Fibroblast of skin of left quadriceps (primary cell): ENCODE results near the gene SCIN.
"Not testable (repeated sequence)": the region's sequence is repeated elsewhere in the genome, so short reads cannot be mapped to it uniquely, and the experiment has no call there.

ENCODE experiments used
- DNase-seq, 2 experiments: peaks; one replicate each; pipeline ENCODE4 v3.0.0-alpha.2; 2013; ENCODE audit warnings: low read depth in 2 of 2

Gene SCIN

DNA sequence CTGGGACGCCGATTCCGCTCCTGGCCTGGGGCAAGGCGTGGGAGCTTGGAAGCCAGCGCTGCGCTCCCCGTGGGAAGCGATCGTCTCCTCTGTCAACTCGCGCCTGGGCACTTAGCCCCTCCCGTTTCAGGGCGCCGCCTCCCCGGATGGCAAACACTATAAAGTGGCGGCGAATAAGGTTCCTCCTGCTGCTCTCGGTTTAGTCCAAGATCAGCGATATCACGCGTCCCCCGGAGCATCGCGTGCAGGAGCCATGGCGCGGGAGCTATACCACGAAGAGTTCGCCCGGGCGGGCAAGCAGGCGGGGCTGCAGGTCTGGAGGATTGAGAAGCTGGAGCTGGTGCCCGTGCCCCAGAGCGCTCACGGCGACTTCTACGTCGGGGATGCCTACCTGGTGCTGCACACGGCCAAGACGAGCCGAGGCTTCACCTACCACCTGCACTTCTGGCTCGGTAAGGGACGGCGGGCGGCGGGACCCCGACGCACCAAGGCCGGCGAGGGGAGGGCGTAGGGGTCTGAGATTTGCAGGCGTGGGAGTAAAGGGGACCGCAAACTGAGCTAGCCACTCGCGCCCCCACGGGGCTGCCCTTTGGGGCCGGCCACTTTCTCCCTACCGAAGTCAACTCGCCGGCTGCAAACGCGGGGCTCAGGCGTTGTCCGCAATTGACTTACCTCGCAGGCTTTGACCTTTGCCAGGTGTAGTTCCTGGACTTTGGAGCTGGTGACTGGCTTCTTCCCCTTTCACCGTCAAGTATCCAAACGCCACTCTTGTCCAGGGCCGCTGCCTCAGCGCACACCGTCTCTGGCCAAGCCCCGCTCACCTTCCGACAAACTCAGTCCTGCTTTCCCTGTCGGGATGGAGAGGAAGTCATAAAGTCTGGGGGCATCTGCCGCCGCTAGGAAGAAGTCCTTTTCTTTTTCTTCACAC, at the start of gene SCIN:
TSS of gene SCIN (plus strand) at position 187 of the 928 bp plus-strand sequence. CDS start at position 254, 67 bp downstream.
- DNase-seq, result no peak

DNA sequence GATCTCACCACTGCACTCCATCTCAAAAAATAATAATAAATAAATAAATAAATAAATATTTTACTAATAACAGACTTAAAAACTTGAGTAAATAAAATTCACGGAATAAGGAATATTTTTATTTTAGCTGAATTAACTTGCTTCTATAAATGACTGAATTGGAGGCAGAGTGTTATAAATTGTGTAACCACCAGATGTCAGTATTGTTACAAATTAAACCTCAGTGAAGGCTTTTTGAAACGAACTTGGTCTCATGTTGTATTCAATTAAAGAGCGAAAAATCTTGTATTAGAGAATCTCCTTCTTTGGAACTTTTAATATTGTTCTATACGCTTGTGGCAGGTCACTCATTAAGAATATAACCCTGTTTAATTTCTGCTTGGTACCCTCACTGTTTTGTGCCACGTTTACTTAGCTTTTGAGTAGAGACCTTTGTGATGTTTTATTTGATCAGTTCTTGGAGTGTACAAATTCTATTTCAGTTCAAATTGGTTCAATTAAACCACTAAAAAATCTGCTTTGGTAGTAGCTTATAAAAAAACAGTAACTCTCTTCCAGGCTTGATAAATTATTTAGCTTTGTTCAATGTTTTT, 45.6 kb upstream of the SCIN start:
- peak; percentile 29 to 36 for DNase-seq

DNA sequence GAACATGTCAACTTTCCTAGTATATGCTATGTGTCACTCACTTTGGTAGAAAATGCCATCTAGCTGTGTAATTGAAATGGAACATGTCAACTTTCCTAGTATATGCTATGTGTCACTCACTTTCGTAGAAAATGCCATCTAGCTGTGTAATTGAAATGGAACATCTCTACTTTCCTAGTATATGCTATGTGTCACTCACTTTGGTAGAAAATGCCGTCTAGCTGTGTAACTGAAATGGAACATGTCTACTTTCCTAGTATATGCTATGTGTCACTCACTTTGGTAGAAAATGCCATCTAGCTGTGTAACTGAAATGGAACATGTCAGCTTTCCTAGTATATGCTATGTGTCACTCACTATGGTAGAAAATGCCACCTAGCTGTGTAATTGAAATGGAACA, 43.8 kb upstream of the SCIN start:
- not testable (repeated sequence) for DNase-seq

DNA sequence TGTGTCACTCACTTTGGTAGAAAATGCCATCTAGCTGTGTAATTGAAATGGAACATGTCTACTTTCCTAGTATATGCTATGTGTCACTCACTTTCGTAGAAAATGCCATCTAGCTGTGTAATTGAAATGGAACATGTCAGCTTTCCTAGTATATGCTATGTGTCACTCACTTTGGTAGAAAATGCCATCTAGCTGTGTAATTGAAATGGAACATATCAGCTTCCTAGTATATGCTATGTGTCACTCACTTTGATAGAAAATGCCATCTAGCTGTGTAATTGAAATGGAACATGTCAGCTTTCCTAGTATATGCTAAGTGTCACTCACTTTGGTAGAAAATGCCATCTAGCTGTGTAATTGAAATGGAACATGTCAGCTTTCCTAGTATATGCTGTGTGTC, 42.9 kb upstream of the SCIN start:
- DNase-seq, result not testable (repeated sequence)

DNA sequence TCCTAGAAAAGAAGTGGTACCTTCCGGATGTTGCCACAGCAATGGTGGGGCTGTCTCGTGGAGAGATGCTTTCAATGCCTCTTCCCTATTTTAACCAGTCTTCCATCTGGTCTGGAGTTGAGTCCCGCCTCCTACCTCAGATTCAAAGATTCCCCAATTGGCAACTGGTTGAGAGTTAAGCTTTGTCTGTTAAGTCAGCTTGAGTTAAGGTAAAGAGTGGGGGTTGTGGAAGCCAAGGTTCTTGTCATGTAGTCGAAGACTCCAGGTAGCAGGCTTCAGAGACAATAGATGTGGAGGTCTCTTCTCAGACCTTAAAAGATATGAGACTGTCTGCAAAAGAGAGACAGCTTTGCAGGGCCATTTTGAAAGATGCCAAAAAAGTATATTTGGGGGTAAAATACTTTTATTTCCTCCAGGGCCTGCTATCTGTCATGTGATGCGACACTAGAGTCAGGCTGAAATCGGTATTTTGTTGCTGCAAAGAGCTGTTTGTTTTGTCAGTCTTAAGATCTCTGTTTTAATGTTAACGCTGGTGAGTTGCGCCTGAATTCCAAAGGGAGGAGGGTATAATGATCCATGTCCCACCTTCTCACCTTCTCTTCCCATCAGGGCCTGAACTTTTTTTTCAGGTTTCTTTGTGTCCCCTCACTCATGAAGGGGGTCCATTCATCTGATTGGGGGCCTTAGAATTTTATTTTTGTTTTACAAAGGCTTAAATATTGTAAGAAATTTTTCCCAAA, 40.4 kb upstream of the SCIN start:
- DNase-seq, result no peak

DNA sequence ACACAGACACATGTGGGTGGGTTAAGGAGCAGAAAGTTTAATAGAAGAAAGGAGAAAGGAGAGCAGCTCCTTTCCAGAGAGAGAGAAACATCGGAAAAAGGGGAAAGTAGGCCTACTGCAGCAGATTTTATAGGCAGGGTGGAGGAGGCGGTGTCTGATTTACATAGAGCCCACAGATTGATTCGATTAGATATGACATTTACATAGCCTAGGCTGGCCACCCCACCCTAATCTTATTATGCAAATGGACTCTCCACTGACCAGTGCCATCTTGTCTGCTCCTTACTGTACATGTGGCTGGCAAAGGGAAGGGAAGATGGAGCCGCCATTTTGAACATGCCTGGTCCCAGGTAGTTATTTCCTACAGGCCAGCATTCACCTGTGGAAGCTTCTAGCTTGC, 38.7 kb upstream of the SCIN start:
- DNase-seq, result no peak

DNA sequence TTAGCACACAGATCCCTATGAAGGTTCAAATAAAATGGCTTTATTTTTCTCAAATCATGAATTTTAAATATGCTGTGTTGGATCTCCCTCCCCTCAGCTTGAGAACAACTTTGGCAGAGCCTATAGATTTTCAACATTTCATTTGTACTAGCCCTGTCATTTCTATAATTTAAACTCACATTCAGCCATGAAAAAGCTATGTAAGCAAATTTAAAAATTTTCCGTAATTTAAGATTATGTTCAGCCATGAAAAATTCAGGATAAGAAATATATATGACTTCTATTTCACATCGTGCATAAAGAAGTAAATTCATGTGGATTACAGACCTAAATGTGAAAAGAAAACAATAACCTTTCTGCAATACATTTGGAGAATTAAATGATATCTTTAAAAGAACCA, 36.5 kb upstream of the SCIN start:
- no peak for DNase-seq

DNA sequence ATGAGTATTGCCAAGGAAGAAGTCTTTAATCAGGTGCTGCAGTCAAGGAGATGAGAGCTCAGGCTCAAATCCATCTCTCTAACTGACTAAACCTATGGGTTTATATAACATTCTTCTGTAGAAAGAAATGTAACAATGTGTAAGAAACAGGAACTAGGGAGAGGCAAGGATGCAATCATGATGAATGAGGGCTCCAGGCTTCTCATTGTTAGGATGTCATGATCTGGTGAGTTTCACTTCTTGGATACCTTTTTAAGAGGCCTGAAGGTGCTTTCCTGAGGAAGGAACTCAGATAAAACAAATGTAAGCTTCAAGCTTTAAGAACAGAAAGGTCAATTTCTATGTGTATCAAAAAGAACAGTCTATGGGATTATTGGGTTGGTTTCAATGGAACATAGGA, 30.8 kb upstream of the SCIN start:
- DNase-seq, result no peak

DNA sequence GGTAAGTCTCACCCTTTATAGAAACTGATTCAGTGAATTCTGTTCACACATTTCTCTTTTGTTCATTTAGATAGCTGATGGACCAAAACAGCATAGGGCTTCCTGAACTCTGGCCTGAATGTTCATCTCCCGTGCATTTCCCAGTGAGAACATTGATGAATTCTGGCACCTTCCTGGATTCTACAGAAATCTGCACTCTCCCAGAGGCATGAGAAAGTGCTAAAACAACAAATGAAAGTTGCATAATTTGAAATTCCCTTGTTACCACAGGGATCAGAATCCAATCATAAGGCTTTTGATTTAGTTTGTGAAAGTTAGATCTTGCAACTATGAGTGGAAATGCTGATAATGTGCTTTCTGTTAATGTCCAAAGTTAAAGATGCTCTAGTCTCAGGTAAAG, 29.7 kb upstream of the SCIN start:
- peak in 1 of 2 experiments; percentile 13 for DNase-seq

DNA sequence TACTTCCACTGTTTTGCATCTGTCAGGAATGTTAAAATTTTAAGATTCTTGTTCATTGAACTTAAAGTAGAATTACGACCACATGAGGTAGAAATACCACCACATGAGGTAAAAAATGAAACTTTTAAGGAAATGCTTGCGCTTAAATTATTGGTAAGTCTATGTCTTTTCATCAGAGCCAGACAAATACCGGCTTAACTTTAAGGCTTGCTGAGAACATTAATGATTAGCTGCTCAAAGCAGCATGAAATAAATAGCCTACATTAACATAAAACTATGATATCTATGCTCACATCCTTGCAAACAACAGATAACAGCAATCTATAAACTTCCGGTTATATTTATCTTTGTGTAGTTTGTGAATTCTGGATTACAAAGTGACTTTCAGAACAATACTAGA, 26.9 kb upstream of the SCIN start:
- no peak for DNase-seq

DNA sequence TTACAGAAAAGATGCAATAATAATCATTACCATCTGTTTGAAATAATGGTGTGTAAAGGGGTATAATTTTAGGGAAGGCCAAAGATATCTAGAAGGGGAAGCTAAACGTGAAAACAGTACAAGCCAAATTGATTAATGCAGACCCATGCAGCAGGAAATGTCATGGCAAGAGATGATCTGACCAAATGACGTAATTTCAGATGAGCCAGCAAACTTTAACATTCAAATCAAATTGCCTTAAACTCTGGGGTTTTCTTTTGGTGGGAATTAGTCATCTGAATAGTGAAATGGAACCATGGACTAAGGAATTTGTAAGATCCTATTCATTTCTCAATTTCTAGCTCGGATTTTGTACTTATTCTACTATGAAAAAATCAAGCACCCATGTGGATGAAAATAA, 21.4 kb upstream of the SCIN start:
- DNase-seq, result peak; percentile 54 to 56

DNA sequence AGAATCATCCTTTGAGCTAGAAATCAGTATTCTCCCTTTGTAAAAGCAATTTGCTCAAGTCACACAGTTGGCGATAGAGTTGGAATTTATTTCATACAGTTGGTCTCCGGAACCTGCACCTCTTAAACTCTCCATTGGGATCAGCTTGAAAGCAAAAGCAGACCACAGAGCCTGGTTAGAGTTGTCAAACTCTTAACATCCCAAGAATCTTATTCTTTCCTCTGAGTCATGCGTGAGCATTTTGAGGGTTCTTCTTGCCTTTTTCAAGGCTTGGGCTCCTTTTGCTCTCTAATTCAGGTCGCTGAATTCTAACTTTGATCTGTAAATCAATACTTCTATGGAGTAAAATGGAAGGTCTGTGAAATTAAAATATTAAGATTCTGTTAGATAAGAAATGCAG, 19.6 kb upstream of the SCIN start:
- peak; percentile 30 to 36 for DNase-seq

DNA sequence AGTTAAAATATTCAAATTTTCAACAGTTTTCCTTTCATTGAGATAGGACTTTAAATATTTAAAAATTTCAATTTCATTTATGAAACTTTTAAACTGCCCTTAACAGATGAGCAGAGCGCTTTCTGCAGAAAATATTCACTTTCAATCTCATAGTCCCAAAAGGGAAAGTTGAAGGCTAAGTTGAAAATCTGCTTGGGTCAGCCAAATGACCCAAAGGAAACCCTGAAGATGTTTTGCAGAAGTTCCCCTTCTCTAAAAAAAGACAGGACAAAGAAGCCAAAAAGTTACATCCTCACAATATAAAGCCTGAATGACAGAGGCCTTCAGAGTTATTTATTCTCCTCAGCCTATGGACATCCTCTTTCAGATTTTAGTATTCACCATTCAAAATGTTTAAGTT, 17.6 kb upstream of the SCIN start:
- no peak for DNase-seq

DNA sequence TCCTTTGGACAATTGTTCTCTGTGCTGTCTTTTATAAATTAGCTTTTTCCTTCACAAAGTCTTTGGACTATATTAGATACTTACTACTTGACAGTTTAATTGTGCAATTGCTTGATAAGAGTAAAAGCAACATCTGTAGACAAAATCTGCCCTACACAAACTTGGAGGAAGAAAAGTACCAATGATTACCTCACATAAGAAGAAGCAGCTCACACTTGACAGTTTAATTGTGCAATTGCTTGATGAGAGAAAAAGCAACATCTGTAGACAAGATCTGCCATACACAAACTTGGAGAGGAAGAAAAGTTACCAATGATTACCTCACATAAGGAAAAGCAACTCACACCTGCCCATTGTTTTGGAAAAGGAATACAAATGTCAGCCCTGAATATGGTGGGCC, 17.1 kb upstream of the SCIN start:
- DNase-seq, result no peak

DNA sequence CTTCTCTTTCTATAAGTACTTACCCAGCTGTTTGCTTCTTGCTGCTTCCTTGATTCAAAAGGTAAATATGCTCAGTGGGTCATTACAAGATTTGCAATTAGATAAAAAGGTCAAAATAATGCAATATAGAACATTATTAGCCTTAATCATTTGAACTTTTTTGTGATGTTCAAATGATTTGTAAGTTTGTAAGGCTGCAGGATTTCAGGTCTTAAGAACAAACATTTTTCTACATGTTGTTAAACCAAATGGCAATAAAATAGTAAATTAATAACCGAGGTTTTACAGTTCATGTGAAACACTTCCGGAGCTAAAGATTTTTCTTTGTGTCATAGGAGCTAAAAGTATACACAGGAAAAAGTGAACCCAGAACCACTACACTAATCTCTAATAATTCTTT, 16.2 kb upstream of the SCIN start:
- no peak for DNase-seq

DNA sequence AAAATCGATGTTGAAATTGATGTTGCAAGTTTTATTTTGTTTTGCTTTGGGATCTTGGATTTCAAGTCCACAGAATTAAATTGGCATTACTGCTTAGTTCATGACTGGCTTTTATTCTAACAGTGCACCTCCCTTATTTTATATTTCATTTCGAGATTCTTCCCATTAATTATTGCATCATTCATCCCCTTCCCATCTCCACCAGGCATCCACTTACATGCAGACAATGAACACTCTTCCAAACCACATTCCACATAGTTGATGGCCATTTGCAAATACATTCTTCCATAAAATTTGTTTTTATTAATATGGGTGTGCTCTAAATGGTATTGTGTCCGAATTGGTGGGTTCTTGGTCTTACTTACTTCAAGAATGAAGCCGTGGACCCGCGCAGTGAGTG, 15.6 kb upstream of the SCIN start:
- no peak for DNase-seq

DNA sequence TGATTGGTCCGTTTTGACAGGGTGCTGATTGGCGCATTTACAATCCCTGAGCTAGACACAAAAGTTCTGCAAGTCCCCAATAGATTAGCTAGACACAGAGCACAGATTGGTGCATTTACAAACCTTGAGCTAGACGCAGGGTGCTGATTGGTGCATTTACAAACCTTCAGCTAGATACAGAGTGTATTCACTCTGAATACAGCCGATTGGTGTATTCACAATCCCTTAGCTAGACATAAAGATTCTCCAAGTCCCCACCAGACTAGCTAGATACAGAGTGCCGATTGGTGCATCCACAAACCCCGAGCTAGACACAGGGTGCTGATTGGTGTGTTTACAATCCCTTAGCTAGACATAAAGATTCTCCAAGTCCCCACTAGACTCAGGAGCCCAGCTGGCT, 14.8 kb upstream of the SCIN start:
- not testable (repeated sequence) for DNase-seq

DNA sequence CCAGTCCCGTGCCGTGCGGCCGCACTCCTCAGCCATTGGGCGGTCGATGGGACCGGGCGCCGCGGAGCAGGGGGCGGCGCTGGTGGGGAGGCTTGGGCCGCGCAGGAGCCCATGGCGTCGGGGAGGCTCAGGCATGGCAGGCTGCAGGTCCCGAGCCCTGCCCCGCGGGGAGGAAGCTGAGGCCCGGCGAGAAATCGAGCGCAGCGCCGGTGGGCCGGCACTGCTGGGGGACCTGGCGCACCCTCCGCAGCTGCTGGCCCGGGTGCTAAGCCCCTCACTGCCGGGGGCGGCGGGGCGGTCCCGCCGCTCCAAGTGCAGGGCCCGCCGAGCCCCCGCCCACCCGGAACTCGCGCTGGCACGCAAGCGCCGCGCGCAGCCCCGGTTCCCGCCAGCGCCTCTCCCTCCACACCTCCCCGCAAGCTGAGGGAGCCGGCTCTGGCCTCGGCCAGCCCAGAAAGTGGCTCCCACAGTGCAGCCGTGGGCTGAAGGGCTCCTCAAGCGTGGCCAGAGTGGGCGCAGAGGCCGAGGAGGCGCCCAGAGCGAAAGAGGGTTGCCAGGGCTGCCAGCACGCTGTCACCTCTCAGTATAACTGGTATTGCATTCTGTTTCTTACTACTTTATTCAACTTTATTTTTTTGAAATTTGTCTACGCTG, 14.3 kb upstream of the SCIN start:
- not testable (repeated sequence) for DNase-seq

DNA sequence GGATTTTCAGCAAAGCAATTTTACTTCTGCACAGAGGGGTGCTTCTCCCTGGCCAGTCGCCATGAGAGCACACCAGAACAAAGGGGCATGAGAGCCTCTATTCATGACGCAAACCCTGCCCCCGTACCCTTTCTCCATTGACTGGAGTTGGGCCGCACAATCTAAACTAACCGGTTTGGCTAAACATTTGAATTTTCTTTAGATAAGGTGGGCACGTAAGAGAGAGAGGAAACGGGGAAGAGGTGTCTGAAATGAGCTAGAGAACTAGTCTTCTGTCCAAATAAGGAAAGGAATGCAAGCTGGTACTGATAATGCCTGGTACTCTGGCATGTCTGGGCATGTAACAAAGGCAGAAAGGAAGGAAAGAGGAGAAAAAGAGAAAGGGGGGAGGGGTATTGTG, 13.2 kb upstream of the SCIN start:
- no peak for DNase-seq

DNA sequence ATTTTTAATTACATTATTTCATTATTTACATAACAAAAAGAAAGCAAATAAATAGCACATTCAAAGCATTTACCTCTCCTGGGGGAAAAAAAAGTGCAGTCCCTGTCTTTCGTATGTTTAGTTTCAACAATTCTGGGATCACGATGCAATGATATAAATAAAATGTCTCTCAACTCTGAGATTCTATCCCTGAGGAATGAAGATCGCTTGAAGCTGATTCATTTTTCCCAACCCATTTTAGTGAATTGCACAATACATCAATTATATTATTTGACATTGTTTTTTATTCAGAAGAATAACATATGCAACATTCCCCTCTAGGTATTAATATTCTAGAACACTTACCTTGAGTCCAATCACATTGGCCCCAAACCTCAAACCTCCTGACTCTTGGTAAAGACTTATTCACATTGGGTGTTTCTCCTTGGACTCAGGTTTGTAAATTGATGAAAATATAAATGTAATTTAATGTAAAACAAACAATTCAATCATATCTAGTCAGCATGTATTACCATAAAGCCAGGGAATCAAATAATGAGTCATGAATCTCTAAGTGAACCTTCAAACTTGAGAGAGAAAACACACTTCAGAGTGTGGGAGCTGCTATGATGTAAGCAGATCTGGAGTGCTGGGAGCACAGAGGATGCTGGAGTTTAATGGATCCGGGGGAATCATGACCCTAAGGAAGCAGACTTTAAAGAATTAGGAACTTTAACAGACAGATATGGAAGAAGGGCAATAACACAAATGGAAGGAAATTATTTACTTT, 5.3 kb upstream of the SCIN start:
- no peak for DNase-seq

DNA sequence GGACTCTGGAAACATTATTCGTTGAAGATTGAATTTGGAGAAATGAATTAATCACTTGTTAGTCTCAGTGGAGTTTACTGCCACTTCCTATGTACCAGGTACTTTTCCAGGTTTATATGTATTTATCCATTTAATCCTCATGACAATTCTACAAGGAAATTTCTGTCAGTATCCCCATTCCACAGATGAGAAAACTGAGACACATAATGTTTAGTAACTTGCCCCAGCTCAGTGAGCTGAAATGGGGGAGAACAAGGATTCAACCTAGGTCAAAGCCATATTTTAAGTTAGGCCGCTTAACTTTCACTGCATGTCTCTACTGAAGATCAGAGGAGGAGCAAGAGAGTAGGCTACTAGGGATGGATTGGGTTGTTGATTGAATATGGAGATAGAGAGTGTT, 4.6 kb upstream of the SCIN start:
- no peak for DNase-seq
